BLaER1 (cell line): ENCODE measurements around the gene LIG3.

Experiments
- H3K27ac ChIP-seq: shearing (Covaris generic); formaldehyde crosslinking; 2 replicates; pipeline ENCODE4 v1.8.1; 2022
- H3K27me3 ChIP-seq: shearing (Covaris generic); formaldehyde crosslinking; 2 replicates; pipeline ENCODE4 v1.8.1; 2022
- H3K36me3 ChIP-seq: shearing (Covaris generic); formaldehyde crosslinking; 2 replicates; pipeline ENCODE4 v1.8.1; 2022
- H3K4me1 ChIP-seq: shearing (Covaris generic); formaldehyde crosslinking; 2 replicates; pipeline ENCODE4 v1.8.1; 2022
- H3K4me2 ChIP-seq: shearing (Covaris generic); formaldehyde crosslinking; 2 replicates; pipeline ENCODE4 v1.8.1; 2022
- H3K4me3 ChIP-seq: shearing (Covaris generic); formaldehyde crosslinking; 2 replicates; pipeline ENCODE4 v1.8.1; 2022
- H3K9ac ChIP-seq: shearing (Covaris generic); formaldehyde crosslinking; 2 replicates; pipeline ENCODE4 v1.8.1; 2022
- H3K9me3 ChIP-seq: shearing (Covaris generic); formaldehyde crosslinking; 2 replicates; pipeline ENCODE4 v1.8.1; 2022
- H4K20me1 ChIP-seq: shearing (Covaris generic); formaldehyde crosslinking; 2 replicates; pipeline ENCODE4 v1.8.1; 2022
- Cebpa-rat ChIP-seq: shearing (Covaris generic); IDR thresholded peaks from 2 replicates; pipeline ENCODE4 v1.8.1; 2022

LIG3 gene

DNA sequence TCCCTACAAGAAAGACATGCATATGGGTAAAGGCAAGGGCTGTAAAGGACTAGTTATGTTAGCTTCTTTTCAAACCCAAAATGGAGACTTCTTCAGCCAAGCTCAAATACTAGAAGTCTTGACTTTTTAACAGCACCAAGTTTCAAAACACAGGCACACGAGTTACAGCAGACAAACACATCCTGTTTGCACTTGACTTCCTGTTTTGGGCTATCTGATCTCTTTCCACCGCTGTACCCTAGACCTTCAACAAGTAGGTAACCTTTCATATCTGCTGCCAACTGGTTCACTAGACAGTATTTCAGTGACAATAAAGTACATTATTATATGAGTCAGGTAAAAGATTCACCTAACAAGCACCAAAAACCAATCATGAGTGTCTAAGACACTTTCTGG, 70.9 kb downstream of the LIG3 start:
- no peaks in the 10 kb centered on the region for H3K36me3 ChIP-seq
- no peaks in the 10 kb centered on the region for H3K9me3 ChIP-seq
- no peak for TF ChIP-seq Cebpa-rat
- no peaks in the 10 kb centered on the region for H3K27me3 ChIP-seq
- H4K20me1 ChIP-seq = no peaks in the 10 kb centered on the region
- 0 out of 2 replicates have a peak overlapping the region, but pooled peaks have one; percentile 28 for H3K9ac ChIP-seq
- H3K27ac ChIP-seq = peak overlapping the region; percentile 65
- H3K4me1 ChIP-seq = peaks cover 33% of the 10 kb centered on the region
- H3K4me2 ChIP-seq = peak overlapping the region; percentile 80
- no peak overlapping the region for H3K4me3 ChIP-seq

GRCh38 chr17:35051579-35052240, 71.4 kb downstream of the LIG3 start:
- Histone ChIP-seq H3K9me3 (no peaks in the 10 kb centered on the region), H3K9ac (peak overlapping the region; percentile 28; the same call in 1 of the 2 replicates), H3K36me3 (no peaks in the 10 kb centered on the region), H3K4me2 (peak overlapping the region; percentile 80), H3K4me1 (peaks cover 33% of the 10 kb centered on the region), H3K27me3 (no peaks in the 10 kb centered on the region), H3K4me3 (no peak overlapping the region), H3K27ac (peak overlapping the region; percentile 65), H4K20me1 (no peaks in the 10 kb centered on the region)
- TF ChIP-seq Cebpa-rat = no peak

DNA sequence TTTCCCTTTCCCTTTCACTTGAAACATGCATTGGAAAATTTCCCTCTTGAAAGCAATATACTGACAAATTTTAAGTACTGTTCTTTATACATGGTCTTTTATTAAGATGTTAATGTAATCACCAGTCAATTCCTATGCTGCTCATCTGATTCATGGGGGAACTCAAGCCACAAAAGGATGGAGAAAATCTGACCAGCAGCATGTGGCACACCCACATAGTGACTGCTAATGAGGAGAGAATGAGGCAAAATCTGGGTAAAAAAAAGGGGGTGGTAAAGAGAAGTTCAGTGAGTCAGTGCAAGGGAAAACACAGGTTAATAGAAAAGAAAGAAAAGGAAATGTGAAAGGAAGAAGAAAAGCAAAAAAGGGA, 71.9 kb downstream of the LIG3 start:
- Histone ChIP-seq H3K4me2 (peak overlapping the region; percentile 80), H3K4me3 (no peak overlapping the region), H3K9ac (no peak overlapping the region)

GRCh38 chr17:35052780-35053179, 72.5 kb downstream of the LIG3 start:
- no peaks in the 10 kb centered on the region for H3K9me3 ChIP-seq
- H3K27me3 ChIP-seq = no peaks in the 10 kb centered on the region
- no peak overlapping the region for H3K27ac ChIP-seq
- no peak for TF ChIP-seq Cebpa-rat
- no peak overlapping the region for H3K9ac ChIP-seq
- no peak overlapping the region for H3K4me3 ChIP-seq
- H4K20me1 ChIP-seq = no peaks in the 10 kb centered on the region
- peak overlapping the region; percentile 80 for H3K4me2 ChIP-seq
- peaks cover 33% of the 10 kb centered on the region for H3K4me1 ChIP-seq
- H3K36me3 ChIP-seq = no peaks in the 10 kb centered on the region

More for the DNA sequence above, 71.9 kb downstream of the LIG3 start:
- TF ChIP-seq Cebpa-rat = no peak
- Histone ChIP-seq H3K27me3 (no peaks in the 10 kb centered on the region), H4K20me1 (no peaks in the 10 kb centered on the region), H3K36me3 (no peaks in the 10 kb centered on the region), H3K4me1 (peaks cover 33% of the 10 kb centered on the region), H3K27ac (peak overlapping the region; percentile 65; the same call in 1 of the 2 replicates), H3K9me3 (no peaks in the 10 kb centered on the region)

DNA sequence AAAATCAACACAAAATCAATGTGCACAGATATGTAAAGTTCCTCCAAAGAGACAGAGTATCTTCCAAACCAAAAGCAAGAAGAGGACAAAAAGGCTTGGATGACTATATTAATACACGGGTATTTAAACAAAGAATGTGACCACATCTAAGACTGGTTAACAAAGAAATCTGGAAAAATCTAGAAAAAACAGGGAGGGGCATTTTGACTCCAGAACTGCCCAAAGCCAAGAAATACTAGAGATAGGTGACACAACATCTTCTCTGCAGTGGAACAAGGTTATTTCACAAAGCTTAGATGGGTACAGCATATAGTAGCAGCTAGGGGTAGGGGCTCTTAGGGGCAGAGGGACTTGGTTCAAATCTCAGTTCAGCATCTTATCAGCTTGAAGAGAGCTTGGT, 72.9 kb downstream of the LIG3 start:
- Histone ChIP-seq H3K4me2 (no peak overlapping the region), H3K27me3 (no peaks in the 10 kb centered on the region), H4K20me1 (no peaks in the 10 kb centered on the region), H3K36me3 (no peaks in the 10 kb centered on the region), H3K4me1 (peaks cover 33% of the 10 kb centered on the region), H3K9me3 (no peaks in the 10 kb centered on the region), H3K9ac (no peak overlapping the region), H3K27ac (no peak overlapping the region), H3K4me3 (no peak overlapping the region)
- no peak for TF ChIP-seq Cebpa-rat

DNA sequence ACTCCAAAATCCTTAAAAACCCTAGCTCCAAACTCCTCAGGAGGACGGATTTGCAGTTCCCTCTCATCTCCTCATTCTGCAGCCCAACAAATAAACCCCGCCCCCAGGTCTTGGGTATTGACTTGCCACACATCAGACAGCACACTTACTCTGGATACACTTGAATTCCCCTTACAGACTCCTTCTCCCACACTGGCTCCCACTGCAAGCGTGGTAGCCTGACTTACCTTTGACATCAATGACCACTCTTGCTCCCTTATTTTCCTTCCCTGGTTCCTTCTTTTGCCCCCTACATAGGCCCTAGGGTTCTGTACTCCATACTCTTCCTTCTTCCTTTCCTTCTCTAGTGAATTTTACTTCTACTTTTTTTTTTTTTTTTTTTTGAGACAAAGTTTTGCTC, 75.7 kb downstream of the LIG3 start:
- H3K27me3 ChIP-seq = no peaks in the 10 kb centered on the region
- H3K4me2 ChIP-seq = no peak overlapping the region
- no peak overlapping the region for H3K27ac ChIP-seq
- no peak overlapping the region for H3K9ac ChIP-seq
- no peak for TF ChIP-seq Cebpa-rat
- H3K4me1 ChIP-seq = peaks cover 23% of the 10 kb centered on the region
- H3K9me3 ChIP-seq = no peaks in the 10 kb centered on the region
- no peaks in the 10 kb centered on the region for H4K20me1 ChIP-seq
- no peaks in the 10 kb centered on the region for H3K36me3 ChIP-seq
- no peak overlapping the region for H3K4me3 ChIP-seq

DNA sequence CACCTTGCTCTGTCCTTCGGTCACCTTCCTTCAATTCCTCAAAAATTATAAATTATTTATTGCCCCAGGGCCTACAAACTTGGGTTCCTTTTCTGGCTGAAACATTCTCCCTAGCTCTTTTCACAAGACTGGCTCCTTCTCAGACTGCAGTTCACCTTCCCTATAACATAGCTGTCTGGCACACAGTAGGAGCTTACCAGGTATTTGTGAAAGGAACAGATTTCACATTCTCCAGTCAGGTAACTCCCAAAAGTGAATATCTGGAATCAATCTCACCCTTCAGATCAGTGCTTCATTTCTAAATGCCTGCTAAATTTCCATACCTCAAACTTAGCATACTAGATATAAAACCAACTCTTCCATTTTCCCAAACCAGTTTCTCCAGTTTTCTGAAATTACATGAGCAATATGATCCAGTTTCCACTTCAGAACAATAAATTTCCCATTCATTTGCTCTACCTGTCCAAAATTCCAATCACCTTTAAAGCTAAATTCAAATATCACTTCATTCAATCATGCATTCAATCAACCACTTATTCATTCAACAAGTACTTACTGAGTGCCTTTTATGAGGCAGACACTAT, 77.1 kb downstream of the LIG3 start:
- Histone ChIP-seq H3K4me3 (no peak overlapping the region), H3K9ac (no peak overlapping the region), H3K27ac (no peak overlapping the region), H4K20me1 (no peaks in the 10 kb centered on the region), H3K27me3 (no peaks in the 10 kb centered on the region), H3K4me2 (no peak overlapping the region), H3K9me3 (no peaks in the 10 kb centered on the region), H3K4me1 (peaks cover 9% of the 10 kb centered on the region), H3K36me3 (0 out of 2 replicates have a peak, but pooled peaks cover 4% of the 10 kb centered on the region)
- no peak for TF ChIP-seq Cebpa-rat
